B cell (primary cell): ENCODE measurements around the gene TMEM271. TPM values are rescaled to one million over a fixed set of nuclear protein-coding genes. Genes with fewer than 3 reads are reported as not detected.
"Not testable (repeated sequence)": the region's sequence is repeated elsewhere in the genome, so short reads cannot be mapped to it uniquely, and the experiment has no call there.

Experiments used
- ATAC-seq: fragments of 200-7000 bp; cut with Tn5 transposase; one replicate; pipeline ENCODE4 v1.10.0; 2021; ENCODE audit warnings: low read depth, mild to moderate bottlenecking, moderate number of reproducible peaks, moderate library complexity
- CTCF ChIA-PET: fragments of 350-600 bp; sonication (Branson Sonifier 250); formaldehyde crosslinking; loops from one replicate; lab custom pipeline; 2021; ENCODE audit warnings: antibody characterized with exemption, inconsistent platforms; lab: Charles Lee
- POLR2A ChIA-PET: fragments of 350-600 bp; sonication (Branson Sonifier 250); formaldehyde crosslinking; loops from one replicate; lab custom pipeline; 2021; ENCODE audit warnings: antibody characterized with exemption; lab: Charles Lee
- DNase-seq: peaks from one replicate; pipeline ENCODE4 v3.0.0; 2013
- H2AFZ ChIP-seq: 2 replicates; pipeline ENCODE4 v1.6.1; 2012; ENCODE audit warnings: mild to moderate bottlenecking, low read depth, low read length; ENCODE audit not compliant: insufficient read depth, poor library complexity, severe bottlenecking
- H3K27ac ChIP-seq, 2 donors: 1 replicate in 1 of 2; 2 replicates in 1 of 2; pipeline ENCODE4 v1.5.1; 2012 to 2013; ENCODE audit warnings: low read length in 2 of 2, mild to moderate bottlenecking in 2 of 2, moderate library complexity in 1 of 2
- H3K27me3 ChIP-seq, 4 experiments: fragments of 200-600 bp in 1 of 4; sonication (generic) in 1 of 4; replicated peaks in 1 of 4; 1 replicate in 2 of 4; 2 replicates in 2 of 4; pipeline versions ENCODE4 v1.6.1 to v1.7.0; 2013 to 2016; ENCODE audit warnings: low read length in 3 of 4, mild to moderate bottlenecking in 2 of 4, mixed read lengths in 1 of 4, moderate library complexity in 1 of 4; ENCODE audit not compliant: insufficient read depth in 4 of 4, control insufficient read depth in 3 of 4; ENCODE audit errors: control extremely low read depth in 1 of 4
- H3K36me3 ChIP-seq, 2 experiments: replicated peaks in 1 of 2; 1 replicate in 1 of 2; 2 replicates in 1 of 2; pipeline versions ENCODE4 v1.6.1 to v1.7.1; 2013; ENCODE audit warnings: low read length in 1 of 2; ENCODE audit not compliant: insufficient read depth in 2 of 2, control insufficient read depth in 1 of 2; ENCODE audit errors: control extremely low read depth in 1 of 2, extremely low read depth in 1 of 2
- H3K4me1 ChIP-seq, 2 donors: fragments of 200-600 bp in 1 of 2; sonication (generic) in 1 of 2; 1 replicate in 1 of 2; 2 replicates in 1 of 2; pipeline versions ENCODE4 v1.5.1 to v1.6.1; 2013 to 2017; ENCODE audit warnings: low read length in 2 of 2; ENCODE audit not compliant: control insufficient read depth in 2 of 2, insufficient read depth in 2 of 2
- H3K4me2 ChIP-seq: replicated peaks from 2 replicates; pipeline ENCODE3; 2012; ENCODE audit warnings: mild to moderate bottlenecking, low read depth, low read length; ENCODE audit not compliant: poor library complexity, severe bottlenecking
- H3K4me3 ChIP-seq, 5 experiments: fragments of 200-600 bp in 1 of 5; sonication (generic) in 1 of 5; 1 replicate in 3 of 5; 2 replicates in 2 of 5; pipeline versions ENCODE4 v1.5.1 to v1.7.0; 2011 to 2016; ENCODE audit warnings: low read length in 4 of 5, mild to moderate bottlenecking in 4 of 5, low read depth in 2 of 5, control low read depth in 1 of 5, moderate library complexity in 1 of 5; ENCODE audit not compliant: insufficient read depth in 1 of 5; ENCODE audit errors: control extremely low read depth in 1 of 5, extremely low read depth in 1 of 5
- H3K79me2 ChIP-seq: fragments of 200-600 bp; sonication (generic); one replicate; pipeline ENCODE4 v1.6.0; 2016; ENCODE audit warnings: low read length; ENCODE audit not compliant: control insufficient read depth, insufficient read depth
- H3K9ac ChIP-seq: fragments of 200-600 bp; sonication (generic); 2 replicates; pipeline ENCODE4 v1.6.1; 2017; ENCODE audit warnings: mild to moderate bottlenecking, low read length, moderate library complexity
- H3K9me3 ChIP-seq, 3 donors: one replicate each; pipeline versions ENCODE4 v1.6.1 to v1.7.1; 2013; ENCODE audit warnings: low read length in 2 of 3; ENCODE audit not compliant: control insufficient read depth in 2 of 3, insufficient read depth in 1 of 3; ENCODE audit errors: control extremely low read depth in 1 of 3
- H4K20me1 ChIP-seq: 2 replicates; pipeline ENCODE4 v1.6.0; 2012; ENCODE audit warnings: mild to moderate bottlenecking, low read length; ENCODE audit not compliant: insufficient read depth, control insufficient read depth, poor library complexity, severe bottlenecking
- H3K27ac Mint-ChIP-seq: one replicate; pipeline ENCODE4 v1.8.0; 2021; ENCODE audit warnings: mixed read lengths
- H3K27me3 Mint-ChIP-seq: one replicate; pipeline ENCODE4 v1.8.0; 2021; ENCODE audit warnings: mixed read lengths
- H3K4me1 Mint-ChIP-seq: one replicate; pipeline ENCODE4 v1.8.0; 2021; ENCODE audit warnings: mixed read lengths
- H3K4me3 Mint-ChIP-seq: one replicate; pipeline ENCODE4 v1.8.0; 2021; ENCODE audit warnings: mixed read lengths
- H3K9me3 Mint-ChIP-seq: one replicate; pipeline ENCODE4 v1.8.0; 2022; ENCODE audit warnings: mixed read lengths; ENCODE audit not compliant: insufficient read depth
- CTCF ChIP-seq: fragments of 200-600 bp; IDR thresholded peaks from one replicate; pipeline ENCODE4 v1.8.0; 2022; ENCODE audit warnings: antibody characterized with exemption, mild to moderate bottlenecking
- EZH2 ChIP-seq: IDR thresholded peaks from 2 replicates; pipeline ENCODE4 v1.6.1; 2012; ENCODE audit warnings: borderline replicate concordance, low read depth, mild to moderate bottlenecking, moderate library complexity, low read length; ENCODE audit not compliant: insufficient read depth, poor library complexity, severe bottlenecking
- WGBS: methylation state at CpG from one replicate; pipeline ENCODE4 v1.1.5; 2013; ENCODE audit warnings: missing lambda C conversion rate; ENCODE audit not compliant: insufficient coverage; 5-methylcytosine and 5-hydroxymethylcytosine counted together
- intact Hi-C: fragments of 100-400 bp; cut with micrococcal nuclease; formaldehyde crosslinking; loops from one replicate; pipeline ENCODE4 v1.10.0; 2022
- polyA plus RNA-seq: library from polyadenylated mRNA; depleted of rRNA; stranded (reverse); fragments of >200 nt; gene quantifications from 2 replicates; pipeline ENCODE4 v1.2.3, GENCODE V29; 2012
- total RNA-seq, 2 donors: library from RNA; stranded (reverse); fragments of 120-200 nt in 1 of 2; gene quantifications; 1 replicate in 1 of 2; 2 replicates in 1 of 2; pipeline versions ENCODE4 v1.2.3 to v1.2.4, GENCODE V29; 2013 to 2022

TMEM271 gene
- total and polyA plus RNA-seq, 2 donors (not counting 1 experiment from before 2014, with no cell fraction given) = not detected

- TF ChIP-seq EZH2 (no peak), CTCF (no peak)
- Histone ChIP-seq H3K4me1 (no peaks in the 10 kb centered on the region), H3K27ac (no peak overlapping the region), H3K9ac (no peak overlapping the region), H4K20me1 (no peaks in the 10 kb centered on the region), H3K36me3 (no peaks in the 10 kb centered on the region), H2AFZ (no peak overlapping the region), H3K4me2 (no peak overlapping the region), H3K79me2 (no peaks in the 10 kb centered on the region), H3K4me3 (no peak overlapping the region), H3K9me3 (peaks cover 0 to 29% (median 2%) of the 10 kb centered on the region in 3 donors), H3K27me3 (peaks cover 0 to 10% (median 3%) of the 10 kb centered on the region in 4 experiments)
- ATAC-seq (no peak), DNase-seq (no peak)
- H3K27ac Mint-ChIP-seq = no peak overlapping the region
- intact Hi-C loops = no loop called here
- POLR2A ChIA-PET = no interaction called here
- no peaks in the 10 kb centered on the region for H3K4me1 Mint-ChIP-seq
- 86% methylated on average over 1 of the region's 5 CpGs for WGBS
- H3K4me3 Mint-ChIP-seq = no peak overlapping the region
- CTCF ChIA-PET = no interaction called here
- peaks cover 24% of the 10 kb centered on the region for H3K27me3 Mint-ChIP-seq
- H3K9me3 Mint-ChIP-seq = peaks cover 10% of the 10 kb centered on the region
Measured at GRCh38 chr4:552019-552418, 24.1 kb downstream of the TMEM271 start.

GRCh38 chr4:550268-550667, 25.8 kb downstream of the TMEM271 start:
- H3K27me3 Mint-ChIP-seq = peaks cover 30% of the 10 kb centered on the region
- POLR2A ChIA-PET = not testable (repeated sequence)

More at GRCh38 chr4:550268-550667, 25.8 kb downstream of the TMEM271 start:
- H3K27me3 ChIP-seq = peaks cover 0 to 13% (median 3%) of the 10 kb centered on the region in 4 experiments
- H3K36me3 ChIP-seq, DNase-seq, H4K20me1 ChIP-seq, intact Hi-C loops, H3K4me1 ChIP-seq, H3K27ac ChIP-seq, H3K4me2 ChIP-seq, H3K79me2 ChIP-seq, H2AFZ ChIP-seq, H3K9ac ChIP-seq, H3K4me1 Mint-ChIP-seq, H3K27ac Mint-ChIP-seq, CTCF ChIA-PET, ATAC-seq, H3K4me3 ChIP-seq, H3K4me3 Mint-ChIP-seq: not testable (repeated sequence)
- 91% methylated on average over 9 of the region's 27 CpGs for WGBS
- H3K9me3 ChIP-seq = peaks cover 0 to 19% (median 2%) of the 10 kb centered on the region in 3 donors
- H3K9me3 Mint-ChIP-seq = peaks cover 12% of the 10 kb centered on the region
